GM23338 (cell line): ENCODE results near the gene SNRPA. TPM values are rescaled to one million over a fixed set of nuclear protein-coding genes. Genes with fewer than 3 reads are reported as not detected.

ENCODE experiments used
- ATAC-seq: fragments of 200-7000 bp; cut with Tn5 transposase; 3 replicates; pipeline ENCODE4 v1.9.1; 2020
- DNase-seq: peaks from one replicate; pipeline ENCODE4 v3.0.0-alpha.2; 2015; ENCODE audit warnings: low spot score
- H2AFZ ChIP-seq: fragments of 200-600 bp; sonication (generic); 2 replicates; pipeline ENCODE4 v1.8.0; 2016; ENCODE audit warnings: antibody characterized with exemption, mild to moderate bottlenecking, moderate library complexity
- H3F3A ChIP-seq: fragments of 200-600 bp; sonication (generic); replicated peaks from 2 replicates; pipeline ENCODE4 v1.8.0; 2017; ENCODE audit warnings: antibody characterized with exemption, mixed run types, low read depth
- H3K27ac ChIP-seq: fragments of 200-600 bp; sonication (generic); 2 replicates; pipeline ENCODE4 v1.6.1; 2016; ENCODE audit warnings: low read depth
- H3K27me3 ChIP-seq: fragments of 200-600 bp; sonication (generic); 2 replicates; pipeline ENCODE4 v1.8.0; 2016; ENCODE audit warnings: mild to moderate bottlenecking, mixed run types, moderate library complexity; ENCODE audit not compliant: insufficient read depth
- H3K36me3 ChIP-seq: fragments of 200-600 bp; sonication (generic); 2 replicates; pipeline ENCODE4 v1.8.0; 2016; ENCODE audit warnings: mild to moderate bottlenecking; ENCODE audit not compliant: insufficient read depth
- H3K4me1 ChIP-seq: fragments of 200-600 bp; sonication (generic); 2 replicates; pipeline ENCODE4 v1.8.0; 2016; ENCODE audit warnings: mild to moderate bottlenecking, moderate library complexity; ENCODE audit not compliant: insufficient read depth
- H3K4me2 ChIP-seq: fragments of 200-600 bp; sonication (generic); 2 replicates; pipeline ENCODE4 v1.7.1; 2017; ENCODE audit warnings: mixed run types
- H3K4me3 ChIP-seq: fragments of 200-600 bp; sonication (generic); 2 replicates; pipeline ENCODE4 v1.6.1; 2016; ENCODE audit warnings: mixed run types
- H3K79me2 ChIP-seq: fragments of 200-600 bp; sonication (generic); replicated peaks from 2 replicates; pipeline ENCODE4 v1.8.0; 2017; ENCODE audit warnings: mild to moderate bottlenecking; ENCODE audit not compliant: insufficient read depth
- H3K9me2 ChIP-seq: fragments of 200-600 bp; sonication (generic); 2 replicates; pipeline ENCODE4 v1.8.0; 2017; ENCODE audit not compliant: insufficient read depth
- H4K20me1 ChIP-seq: fragments of 200-600 bp; sonication (generic); replicated peaks from 2 replicates; pipeline ENCODE4 v1.8.0; 2017; ENCODE audit warnings: mild to moderate bottlenecking; ENCODE audit not compliant: insufficient read depth
- H3K27ac Mint-ChIP-seq: 2 replicates; pipeline ENCODE4 v1.8.0; 2020; ENCODE audit warnings: inconsistent platforms, mild to moderate bottlenecking, moderate library complexity, mixed read lengths
- H3K27me3 Mint-ChIP-seq: 3 replicates; pipeline ENCODE4 v1.8.0; 2022; ENCODE audit warnings: low read depth, mild to moderate bottlenecking, moderate library complexity, mixed read lengths, inconsistent platforms; ENCODE audit not compliant: insufficient read depth, poor library complexity
- H3K36me3 Mint-ChIP-seq: 3 replicates; pipeline ENCODE4 v1.8.0; 2021; ENCODE audit warnings: low read depth, mild to moderate bottlenecking, inconsistent platforms, moderate library complexity, mixed read lengths
- H3K4me1 Mint-ChIP-seq: 3 replicates; pipeline ENCODE4 v1.8.0; 2020; ENCODE audit warnings: mild to moderate bottlenecking, inconsistent platforms, mixed read lengths
- H3K4me3 Mint-ChIP-seq: 3 replicates; pipeline ENCODE4 v1.8.0; 2021; ENCODE audit warnings: moderate library complexity, mild to moderate bottlenecking, inconsistent platforms, mixed read lengths
- H3K9me3 Mint-ChIP-seq: 3 replicates; pipeline ENCODE4 v1.8.0; 2020; ENCODE audit warnings: moderate library complexity, mild to moderate bottlenecking, inconsistent platforms, mixed read lengths
- CREB1 ChIP-seq: fragments of 250-450 bp; sonication (Bioruptor Pico); IDR thresholded peaks from 2 replicates; pipeline ENCODE4 v1.5.0; 2020; ENCODE audit warnings: low read depth, mild to moderate bottlenecking, moderate library complexity
- ETS1 ChIP-seq: IDR thresholded peaks from 2 replicates; pipeline ENCODE4 v1.6.1; 2016; ENCODE audit warnings: antibody characterized with exemption
- JUNB ChIP-seq: IDR thresholded peaks from one replicate; pipeline ENCODE4 v1.6.1; 2016; ENCODE audit warnings: antibody characterized with exemption; ENCODE audit not compliant: unreplicated experiment
- POLR2AphosphoS5 ChIP-seq: IDR thresholded peaks from 2 replicates; pipeline ENCODE4 v1.6.1; 2016; ENCODE audit warnings: antibody characterized with exemption, low read depth
- long read RNA-seq: library from polyadenylated mRNA; unstranded; transcript quantifications from one replicate; pipeline ENCODE4 v2.0.0, GENCODE V29; 2020; ENCODE audit not compliant: unreplicated experiment
- polyA plus RNA-seq: library from polyadenylated mRNA; unstranded; fragments of >200 nt; fragmentation: Nextera tagmentation; extraction: Ambion mirVana; gene quantifications from 2 replicates; pipeline ENCODE4 v1.2.1, GENCODE V29; 2016
- total RNA-seq: library from RNA; depleted of rRNA; stranded (reverse); fragments of >200 nt; shearing (Covaris generic); gene quantifications from 2 replicates; pipeline ENCODE4 v1.2.3, GENCODE V29; 2014; rRNA removed
- TF ChIP-seq, protein P1 (sequence below), 2 experiments: fragments of 200-600 bp in 1 of 2; sonication (generic) in 1 of 2; conservative IDR thresholded peaks; 2 replicates each; pipeline versions ENCODE4 v1.5.1 to v1.6.1; 2016 to 2017; ENCODE audit warnings: antibody characterized with exemption in 2 of 2, low read depth in 2 of 2, mild to moderate bottlenecking in 2 of 2, moderate library complexity in 1 of 2
- TF ChIP-seq, protein P2 (sequence below): fragments of 250-450 bp; sonication (Bioruptor Pico); IDR thresholded peaks from 2 replicates; pipeline ENCODE4 v1.5.0; 2020; ENCODE audit warnings: mild to moderate bottlenecking, moderate library complexity

SNRPA gene
- total RNA-seq (239 and 295 TPM in 2 replicates), polyA plus RNA-seq (321 and 326 TPM in 2 replicates)
- long read RNA-seq, transcript SNRPA-201 (6 exons, 1,621 nt) = major isoform, 45 of 53 reads
- long read RNA-seq, partial matches to known transcripts = 3 of 53 reads
- long read RNA-seq, other reads (novel, unspliced or antisense) = 4 of 53 reads

GRCh38 chr19:40750874-40751537, at the start of gene SNRPA:
TSS of gene SNRPA (plus strand) at chr19:40751203. CDS start at chr19:40751409, 206 bp downstream.
- Mint-ChIP-seq H3K36me3 (peaks cover 53% of the 10 kb centered on the region), H3K4me1 (peaks cover 35% of the 10 kb centered on the region), H3K9me3 (peaks cover 3% of the 10 kb centered on the region; the same call in 1 of the 3 replicates), H3K27ac (peak within 1 kb of the TSS; percentile 99), H3K27me3 (peaks cover 28% of the 10 kb centered on the region), H3K4me3 (peak within 1 kb of the TSS; percentile 98)
- Histone ChIP-seq H3K79me2 (peaks cover 55% of the 10 kb centered on the region), H3K9me2 (no peaks in the 10 kb centered on the region; the same call in 1 of the 2 replicates), H3K4me3 (peak within 1 kb of the TSS; percentile 89), H3K36me3 (peaks cover 12% of the 10 kb centered on the region), H4K20me1 (peaks cover 25% of the 10 kb centered on the region), H3K4me1 (peaks cover 24% of the 10 kb centered on the region; the same call in 1 of the 2 replicates), H3K27me3 (no peaks in the 10 kb centered on the region), H3K4me2 (peak within 1 kb of the TSS; percentile 98), H3F3A (peaks cover 8% of the 10 kb centered on the region; the same call in 1 of the 2 replicates), H2AFZ (no peak within 1 kb of the TSS), H3K27ac (peak within 1 kb of the TSS; percentile 98)
- DNase-seq = peak; percentile 100
- no peak for TF ChIP-seq JUNB
- TF ChIP-seq POLR2AphosphoS5 = peak; percentile 61
- TF ChIP-seq CREB1 (CRISPR knock-in tag) = peak; percentile 63; the same call in 1 of the 2 replicates
- peak; percentile 81 for TF ChIP-seq ETS1
- TF ChIP-seq, protein P1, sequence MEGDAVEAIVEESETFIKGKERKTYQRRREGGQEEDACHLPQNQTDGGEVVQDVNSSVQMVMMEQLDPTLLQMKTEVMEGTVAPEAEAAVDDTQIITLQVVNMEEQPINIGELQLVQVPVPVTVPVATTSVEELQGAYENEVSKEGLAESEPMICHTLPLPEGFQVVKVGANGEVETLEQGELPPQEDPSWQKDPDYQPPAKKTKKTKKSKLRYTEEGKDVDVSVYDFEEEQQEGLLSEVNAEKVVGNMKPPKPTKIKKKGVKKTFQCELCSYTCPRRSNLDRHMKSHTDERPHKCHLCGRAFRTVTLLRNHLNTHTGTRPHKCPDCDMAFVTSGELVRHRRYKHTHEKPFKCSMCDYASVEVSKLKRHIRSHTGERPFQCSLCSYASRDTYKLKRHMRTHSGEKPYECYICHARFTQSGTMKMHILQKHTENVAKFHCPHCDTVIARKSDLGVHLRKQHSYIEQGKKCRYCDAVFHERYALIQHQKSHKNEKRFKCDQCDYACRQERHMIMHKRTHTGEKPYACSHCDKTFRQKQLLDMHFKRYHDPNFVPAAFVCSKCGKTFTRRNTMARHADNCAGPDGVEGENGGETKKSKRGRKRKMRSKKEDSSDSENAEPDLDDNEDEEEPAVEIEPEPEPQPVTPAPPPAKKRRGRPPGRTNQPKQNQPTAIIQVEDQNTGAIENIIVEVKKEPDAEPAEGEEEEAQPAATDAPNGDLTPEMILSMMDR (conservative IDR thresholded peaks at IDR 0.05; ENCODE audit: low read depth in 2 of 2) = no peak
- TF ChIP-seq, protein P2, sequence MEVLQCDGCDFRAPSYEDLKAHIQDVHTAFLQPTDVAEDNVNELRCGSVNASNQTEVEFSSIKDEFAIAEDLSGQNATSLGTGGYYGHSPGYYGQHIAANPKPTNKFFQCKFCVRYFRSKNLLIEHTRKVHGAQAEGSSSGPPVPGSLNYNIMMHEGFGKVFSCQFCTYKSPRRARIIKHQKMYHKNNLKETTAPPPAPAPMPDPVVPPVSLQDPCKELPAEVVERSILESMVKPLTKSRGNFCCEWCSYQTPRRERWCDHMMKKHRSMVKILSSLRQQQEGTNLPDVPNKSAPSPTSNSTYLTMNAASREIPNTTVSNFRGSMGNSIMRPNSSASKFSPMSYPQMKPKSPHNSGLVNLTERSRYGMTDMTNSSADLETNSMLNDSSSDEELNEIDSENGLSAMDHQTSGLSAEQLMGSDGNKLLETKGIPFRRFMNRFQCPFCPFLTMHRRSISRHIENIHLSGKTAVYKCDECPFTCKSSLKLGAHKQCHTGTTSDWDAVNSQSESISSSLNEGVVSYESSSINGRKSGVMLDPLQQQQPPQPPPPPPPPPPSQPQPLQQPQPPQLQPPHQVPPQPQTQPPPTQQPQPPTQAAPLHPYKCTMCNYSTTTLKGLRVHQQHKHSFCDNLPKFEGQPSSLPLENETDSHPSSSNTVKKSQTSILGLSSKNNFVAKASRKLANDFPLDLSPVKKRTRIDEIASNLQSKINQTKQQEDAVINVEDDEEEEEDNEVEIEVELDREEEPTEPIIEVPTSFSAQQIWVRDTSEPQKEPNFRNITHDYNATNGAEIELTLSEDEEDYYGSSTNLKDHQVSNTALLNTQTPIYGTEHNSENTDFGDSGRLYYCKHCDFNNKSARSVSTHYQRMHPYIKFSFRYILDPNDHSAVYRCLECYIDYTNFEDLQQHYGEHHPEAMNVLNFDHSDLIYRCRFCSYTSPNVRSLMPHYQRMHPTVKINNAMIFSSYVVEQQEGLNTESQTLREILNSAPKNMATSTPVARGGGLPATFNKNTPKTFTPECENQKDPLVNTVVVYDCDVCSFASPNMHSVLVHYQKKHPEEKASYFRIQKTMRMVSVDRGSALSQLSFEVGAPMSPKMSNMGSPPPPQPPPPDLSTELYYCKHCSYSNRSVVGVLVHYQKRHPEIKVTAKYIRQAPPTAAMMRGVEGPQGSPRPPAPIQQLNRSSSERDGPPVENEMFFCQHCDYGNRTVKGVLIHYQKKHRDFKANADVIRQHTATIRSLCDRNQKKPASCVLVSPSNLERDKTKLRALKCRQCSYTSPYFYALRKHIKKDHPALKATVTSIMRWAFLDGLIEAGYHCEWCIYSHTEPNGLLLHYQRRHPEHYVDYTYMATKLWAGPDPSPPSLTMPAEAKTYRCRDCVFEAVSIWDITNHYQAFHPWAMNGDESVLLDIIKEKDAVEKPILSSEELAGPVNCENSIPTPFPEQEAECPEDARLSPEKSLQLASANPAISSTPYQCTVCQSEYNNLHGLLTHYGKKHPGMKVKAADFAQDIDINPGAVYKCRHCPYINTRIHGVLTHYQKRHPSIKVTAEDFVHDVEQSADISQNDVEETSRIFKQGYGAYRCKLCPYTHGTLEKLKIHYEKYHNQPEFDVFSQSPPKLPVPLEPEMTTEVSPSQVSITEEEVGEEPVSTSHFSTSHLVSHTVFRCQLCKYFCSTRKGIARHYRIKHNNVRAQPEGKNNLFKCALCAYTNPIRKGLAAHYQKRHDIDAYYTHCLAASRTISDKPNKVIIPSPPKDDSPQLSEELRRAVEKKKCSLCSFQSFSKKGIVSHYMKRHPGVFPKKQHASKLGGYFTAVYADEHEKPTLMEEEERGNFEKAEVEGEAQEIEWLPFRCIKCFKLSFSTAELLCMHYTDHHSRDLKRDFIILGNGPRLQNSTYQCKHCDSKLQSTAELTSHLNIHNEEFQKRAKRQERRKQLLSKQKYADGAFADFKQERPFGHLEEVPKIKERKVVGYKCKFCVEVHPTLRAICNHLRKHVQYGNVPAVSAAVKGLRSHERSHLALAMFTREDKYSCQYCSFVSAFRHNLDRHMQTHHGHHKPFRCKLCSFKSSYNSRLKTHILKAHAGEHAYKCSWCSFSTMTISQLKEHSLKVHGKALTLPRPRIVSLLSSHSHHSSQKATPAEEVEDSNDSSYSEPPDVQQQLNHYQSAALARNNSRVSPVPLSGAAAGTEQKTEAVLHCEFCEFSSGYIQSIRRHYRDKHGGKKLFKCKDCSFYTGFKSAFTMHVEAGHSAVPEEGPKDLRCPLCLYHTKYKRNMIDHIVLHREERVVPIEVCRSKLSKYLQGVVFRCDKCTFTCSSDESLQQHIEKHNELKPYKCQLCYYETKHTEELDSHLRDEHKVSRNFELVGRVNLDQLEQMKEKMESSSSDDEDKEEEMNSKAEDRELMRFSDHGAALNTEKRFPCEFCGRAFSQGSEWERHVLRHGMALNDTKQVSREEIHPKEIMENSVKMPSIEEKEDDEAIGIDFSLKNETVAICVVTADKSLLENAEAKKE (CRISPR knock-in tag) = no peak
- ATAC-seq = peak; percentile 85
